GM12872 (cell line): Measurements from ENCODE around the gene SEPTIN3.

Experiments
- TF ChIP-seq, protein P1 (sequence below): IDR thresholded peaks from 3 replicates; pipeline ENCODE4 v1.5.1; 2011; ENCODE audit warnings: low read depth, mild to moderate bottlenecking, low read length, moderate library complexity; ENCODE audit not compliant: insufficient read depth

SEPTIN3 gene

DNA sequence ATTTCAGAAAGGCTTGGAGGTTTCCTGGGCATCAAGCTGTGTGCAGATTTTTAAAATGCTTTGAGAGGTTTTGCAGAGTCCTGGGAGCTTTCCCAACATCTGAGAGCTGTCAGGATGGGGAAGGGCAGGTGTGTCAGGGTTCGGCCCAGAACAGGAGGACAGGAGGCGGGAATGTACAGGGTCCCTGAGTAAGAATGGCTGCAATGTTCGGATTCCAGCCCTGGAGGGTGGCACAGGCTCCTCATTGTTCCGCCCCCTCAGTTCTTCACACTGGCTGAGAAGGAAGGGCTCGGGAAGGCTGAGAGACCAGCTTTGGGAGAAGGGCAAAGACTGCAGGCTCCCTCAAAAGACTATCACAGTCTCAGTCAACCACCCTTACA lies 5.1 kb upstream of the SEPTIN3 start:
- TF ChIP-seq, protein P1, sequence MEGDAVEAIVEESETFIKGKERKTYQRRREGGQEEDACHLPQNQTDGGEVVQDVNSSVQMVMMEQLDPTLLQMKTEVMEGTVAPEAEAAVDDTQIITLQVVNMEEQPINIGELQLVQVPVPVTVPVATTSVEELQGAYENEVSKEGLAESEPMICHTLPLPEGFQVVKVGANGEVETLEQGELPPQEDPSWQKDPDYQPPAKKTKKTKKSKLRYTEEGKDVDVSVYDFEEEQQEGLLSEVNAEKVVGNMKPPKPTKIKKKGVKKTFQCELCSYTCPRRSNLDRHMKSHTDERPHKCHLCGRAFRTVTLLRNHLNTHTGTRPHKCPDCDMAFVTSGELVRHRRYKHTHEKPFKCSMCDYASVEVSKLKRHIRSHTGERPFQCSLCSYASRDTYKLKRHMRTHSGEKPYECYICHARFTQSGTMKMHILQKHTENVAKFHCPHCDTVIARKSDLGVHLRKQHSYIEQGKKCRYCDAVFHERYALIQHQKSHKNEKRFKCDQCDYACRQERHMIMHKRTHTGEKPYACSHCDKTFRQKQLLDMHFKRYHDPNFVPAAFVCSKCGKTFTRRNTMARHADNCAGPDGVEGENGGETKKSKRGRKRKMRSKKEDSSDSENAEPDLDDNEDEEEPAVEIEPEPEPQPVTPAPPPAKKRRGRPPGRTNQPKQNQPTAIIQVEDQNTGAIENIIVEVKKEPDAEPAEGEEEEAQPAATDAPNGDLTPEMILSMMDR, result no peak

DNA sequence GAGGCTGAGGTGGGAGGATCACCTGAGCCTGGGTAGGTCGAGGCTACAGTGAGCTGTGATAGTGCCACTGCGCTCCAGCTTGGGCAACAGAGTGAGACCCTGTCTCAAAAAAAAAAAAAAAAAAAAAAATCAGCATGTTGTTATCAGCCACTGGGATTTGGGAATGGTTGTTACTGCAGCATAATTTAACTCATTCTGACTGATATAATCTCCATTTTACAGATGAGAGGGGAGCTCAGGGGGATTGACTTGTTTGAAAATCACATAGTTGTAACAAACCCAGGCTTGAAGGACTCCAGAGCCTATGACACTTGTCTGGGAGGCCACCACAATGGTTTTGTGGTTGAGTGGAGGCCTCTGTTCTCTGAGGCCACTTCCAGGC lies 3.0 kb upstream of the SEPTIN3 start:
- TF ChIP-seq, protein P1, result no peak

DNA sequence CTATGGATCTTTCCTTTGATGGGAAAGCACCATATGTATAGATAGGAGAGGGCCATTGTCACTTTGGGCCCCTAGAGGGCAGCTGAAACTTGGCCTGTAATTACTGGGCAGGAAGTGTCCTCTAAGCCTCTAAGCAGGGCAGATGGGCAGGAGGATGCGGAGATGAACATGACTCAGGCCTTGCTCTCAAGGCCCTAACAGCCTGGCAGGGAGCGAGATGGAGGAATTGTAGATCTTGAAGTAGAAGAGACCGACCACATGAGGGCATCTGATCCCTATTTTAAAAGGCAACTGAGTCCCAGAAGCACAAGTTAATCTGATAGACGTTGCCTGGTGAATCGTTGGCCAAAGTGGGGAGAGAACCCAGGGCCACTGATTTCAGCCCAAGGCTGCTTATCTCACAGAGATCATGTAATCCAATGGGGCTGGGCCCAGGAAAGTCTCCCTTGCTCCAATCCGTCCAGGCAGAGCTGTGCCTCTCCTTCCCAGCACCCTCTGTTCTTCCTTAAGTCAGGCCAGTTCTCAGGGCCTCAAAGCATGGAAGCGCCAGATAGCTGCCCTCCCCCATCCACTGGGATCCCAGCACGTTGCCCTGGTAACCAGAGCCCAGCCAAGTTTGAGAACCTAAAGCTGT lies 2.5 kb upstream of the SEPTIN3 start:
- TF ChIP-seq, protein P1, result peak; percentile 61

DNA sequence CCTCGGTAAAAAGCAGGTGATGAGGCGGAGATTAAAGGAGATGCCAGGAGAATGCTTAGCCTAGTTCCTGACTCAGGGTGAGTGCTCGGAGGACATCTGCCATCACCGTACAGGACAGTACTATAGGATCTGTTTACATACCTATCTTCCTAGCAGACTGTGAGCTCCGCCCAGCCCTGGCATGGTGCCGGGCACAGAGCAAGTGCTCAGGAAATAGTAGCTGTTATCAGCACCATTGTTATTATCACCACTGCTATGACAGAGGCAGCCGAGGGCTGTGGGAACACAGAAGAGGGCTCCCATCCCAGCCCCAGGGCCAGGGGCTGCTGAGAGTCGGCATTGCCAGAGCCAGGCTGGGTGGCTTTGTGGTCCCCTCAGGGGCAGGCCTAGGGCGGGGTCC lies 642 bp upstream of the SEPTIN3 start:
- TF ChIP-seq, protein P1, result no peak

DNA sequence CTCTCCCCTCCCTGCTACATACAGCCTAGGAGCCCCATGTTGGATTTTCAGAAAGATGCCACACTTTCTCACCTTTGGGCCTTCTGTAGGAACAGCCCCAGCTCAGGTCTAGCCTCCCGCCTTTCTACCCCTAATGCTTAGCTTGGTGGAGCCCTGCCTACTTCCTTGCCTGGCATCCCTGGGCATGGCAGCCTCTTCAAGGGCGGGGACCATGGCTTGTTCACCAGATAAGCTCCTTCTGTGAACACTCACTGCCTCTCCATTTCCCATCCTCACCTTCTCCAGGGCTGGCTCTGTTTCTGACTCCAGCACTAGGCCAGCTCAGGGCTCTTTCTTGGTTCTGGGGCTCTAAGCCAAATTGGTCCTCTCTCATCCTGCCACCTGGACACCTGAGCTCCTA lies 1.4 kb downstream of the SEPTIN3 start:
- TF ChIP-seq, protein P1, result no peak

DNA sequence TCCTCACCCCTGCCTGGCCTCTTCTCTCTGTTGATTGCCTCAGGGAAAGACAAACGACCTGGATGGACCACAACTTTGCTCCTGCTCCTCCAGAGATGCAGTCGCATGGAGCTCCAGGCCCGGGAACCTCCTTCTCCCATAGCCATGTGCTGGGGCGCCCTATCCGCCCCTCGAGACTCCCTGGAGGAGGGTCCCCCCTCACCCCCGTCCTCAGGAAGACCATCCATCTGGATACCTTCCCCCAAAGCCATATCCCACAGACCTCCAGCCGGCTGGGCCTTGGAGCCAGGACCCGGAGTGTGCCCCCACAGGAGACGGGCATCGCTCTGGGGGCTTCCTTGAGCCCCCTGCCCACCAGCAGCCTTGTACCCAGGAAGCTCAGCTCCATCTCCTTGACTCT lies 2.2 kb downstream of the SEPTIN3 start:
- TF ChIP-seq, protein P1, result no peak

DNA sequence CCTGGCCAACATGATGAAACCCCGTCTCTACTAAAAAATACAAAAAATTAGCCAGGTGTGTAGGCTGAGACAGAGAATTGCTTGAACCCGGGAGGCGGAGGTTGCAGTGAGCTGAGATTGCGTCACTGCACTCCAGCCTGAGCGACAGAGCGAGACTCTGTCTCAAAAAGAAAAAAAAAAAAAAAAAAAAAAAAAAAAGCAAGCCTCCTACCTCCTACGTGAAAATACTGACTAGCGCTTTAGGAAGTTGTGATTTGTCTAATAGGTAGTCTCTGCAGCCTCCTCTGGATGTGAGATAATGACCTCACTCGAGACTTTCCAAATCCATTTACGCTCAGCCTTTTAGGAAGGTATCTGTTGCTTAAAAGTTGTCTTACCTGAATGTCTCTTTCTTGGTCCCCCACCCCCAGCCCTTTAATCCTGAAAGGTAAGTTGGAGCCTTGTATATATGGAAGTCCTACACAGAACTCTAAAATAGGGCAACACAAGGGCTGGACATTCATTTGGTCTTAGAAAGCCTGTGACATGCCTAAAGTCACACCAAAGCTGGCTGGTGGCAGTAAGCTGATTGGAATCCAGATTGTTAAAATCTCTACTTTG lies 5.5 kb downstream of the SEPTIN3 start:
- TF ChIP-seq, protein P1, result no peak
